CD4-positive, alpha-beta T cell (primary cell): ENCODE measurements around the gene PNPO. TPM values are rescaled to one million over a fixed set of nuclear protein-coding genes. Genes with fewer than 3 reads are reported as not detected.
"Not testable (repeated sequence)": the region's sequence is repeated elsewhere in the genome, so short reads cannot be mapped to it uniquely, and the experiment has no call there.

Experiments
- ATAC-seq: fragments of 200-7000 bp; cut with Tn5 transposase; one replicate; pipeline ENCODE4 v1.10.0; 2022; ENCODE audit warnings: mild to moderate bottlenecking; ENCODE audit not compliant: poor library complexity
- CTCF ChIA-PET: fragments of 350-600 bp; sonication (Branson Sonifier 250); formaldehyde crosslinking; loops from one replicate; lab custom pipeline; 2021; ENCODE audit warnings: antibody characterized with exemption, inconsistent platforms; lab: Charles Lee
- POLR2A ChIA-PET: fragments of 350-600 bp; sonication (Branson Sonifier 250); formaldehyde crosslinking; loops from one replicate; lab custom pipeline; 2021; ENCODE audit warnings: antibody characterized with exemption, inconsistent platforms; lab: Charles Lee
- DNase-seq, 14 experiments: peaks; one replicate each; pipeline ENCODE4 v3.0.0-alpha.2; 2013 to 2020; ENCODE audit warnings: mixed read lengths in 2 of 14
- H3K27ac ChIP-seq, 2 donors: one replicate each; pipeline versions ENCODE4 v1.5.1 to v1.7.0; 2013; ENCODE audit warnings: low read length in 2 of 2, low read depth in 1 of 2, mild to moderate bottlenecking in 1 of 2
- H3K27me3 ChIP-seq, 2 experiments: 1 replicate in 1 of 2; 2 replicates in 1 of 2; pipeline versions ENCODE4 v1.6.1 to v1.7.0; 2013; ENCODE audit warnings: low read length in 2 of 2, control low read depth in 1 of 2, mild to moderate bottlenecking in 1 of 2, moderate library complexity in 1 of 2; ENCODE audit not compliant: insufficient read depth in 2 of 2, control insufficient read depth in 1 of 2
- H3K36me3 ChIP-seq: one replicate; pipeline ENCODE4 v1.6.1; 2013; ENCODE audit warnings: low read length, control low read depth; ENCODE audit not compliant: insufficient read depth
- H3K4me1 ChIP-seq: one replicate; pipeline ENCODE4 v1.6.1; 2013; ENCODE audit warnings: low read length, control low read depth; ENCODE audit not compliant: insufficient read depth
- H3K4me3 ChIP-seq: one replicate; pipeline ENCODE4 v1.5.1; 2013; ENCODE audit warnings: mild to moderate bottlenecking, low read length, moderate library complexity
- H3K9me3 ChIP-seq, 2 experiments: 1 replicate in 1 of 2; 2 replicates in 1 of 2; pipeline versions ENCODE4 v1.6.1 to v1.7.0; 2013; ENCODE audit warnings: low read length in 2 of 2, mild to moderate bottlenecking in 2 of 2, control low read depth in 1 of 2, moderate library complexity in 1 of 2; ENCODE audit not compliant: control insufficient read depth in 1 of 2, insufficient read depth in 1 of 2
- H3K27ac Mint-ChIP-seq: one replicate; pipeline ENCODE4 v1.8.0; 2020; ENCODE audit warnings: mixed read lengths
- H3K27me3 Mint-ChIP-seq: one replicate; pipeline ENCODE4 v1.8.0; 2021; ENCODE audit warnings: mixed read lengths
- H3K36me3 Mint-ChIP-seq: one replicate; pipeline ENCODE4 v1.8.0; 2021; ENCODE audit warnings: low read depth, mixed read lengths
- H3K4me1 Mint-ChIP-seq: one replicate; pipeline ENCODE4 v1.8.0; 2021; ENCODE audit warnings: low read depth, mixed read lengths
- H3K4me3 Mint-ChIP-seq: one replicate; pipeline ENCODE4 v1.8.0; 2020; ENCODE audit warnings: mild to moderate bottlenecking, mixed read lengths
- H3K9me3 Mint-ChIP-seq: one replicate; pipeline ENCODE4 v1.8.0; 2020; ENCODE audit warnings: mixed read lengths
- intact Hi-C, 2 experiments: fragments of 100-400 bp; cut with DNase I in 1 of 2; cut with micrococcal nuclease in 1 of 2; formaldehyde crosslinking; loops; one replicate each; pipeline versions ENCODE4 v1.15.1 to v1.9.0; 2023 to 2025; cut with DNase I, micrococcal nuclease
- total RNA-seq, 174 experiments: library from RNA in 2 of 174; stranded (reverse) in 2 of 174; gene quantifications; one replicate each; pipeline ENCODE4 v1.2.3 and lab custom pipeline; 2021 to 2026
- TF ChIP-seq, protein P1 (sequence below): fragments of 200-600 bp; IDR thresholded peaks from one replicate; pipeline ENCODE4 v1.8.0; 2022; ENCODE audit warnings: antibody characterized with exemption, mild to moderate bottlenecking

The PNPO gene
- total RNA-seq, 2 experiments from 2014 or later = 2.2 to 2.4 TPM

DNA sequence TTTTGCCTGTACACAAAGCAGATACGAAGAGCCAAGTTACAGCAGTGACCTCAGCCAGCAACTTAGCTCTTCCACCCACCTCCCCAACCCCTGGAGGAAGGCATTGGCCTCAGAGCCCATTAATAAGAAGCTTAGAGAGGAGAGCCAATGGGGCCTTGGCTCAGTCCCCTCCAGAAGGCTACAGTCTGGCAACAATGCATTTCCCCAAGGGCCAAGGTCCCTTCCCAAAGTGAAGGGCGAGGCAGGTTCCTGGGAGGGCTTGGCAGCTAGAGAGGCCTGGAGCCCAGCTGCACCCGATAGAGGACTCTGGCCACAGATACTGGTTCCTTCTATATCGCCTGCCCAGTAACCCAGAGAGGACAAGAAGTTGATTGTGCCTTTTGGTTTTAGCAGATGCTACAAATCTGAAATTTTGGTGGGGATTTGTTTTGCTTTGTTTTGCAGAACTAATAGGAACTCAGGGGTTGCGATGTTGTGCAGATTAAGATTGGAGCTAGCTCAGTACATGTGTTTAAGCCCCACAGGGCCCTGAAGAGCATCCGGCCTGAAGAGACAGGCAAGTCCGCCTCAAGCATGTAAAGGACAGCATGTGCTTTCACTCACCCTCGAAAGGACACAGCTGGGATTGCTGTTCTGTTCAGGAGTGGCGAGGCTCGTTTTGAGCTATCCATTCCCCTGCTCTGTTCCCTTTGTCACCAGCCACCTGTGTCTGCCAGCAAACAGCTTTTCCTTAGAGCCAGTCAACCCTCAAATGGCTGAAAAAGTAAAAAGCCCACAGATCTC, 12.0 kb upstream of the PNPO start:
- ATAC-seq (no peak), DNase-seq (no peak)
- TF ChIP-seq, protein P1, sequence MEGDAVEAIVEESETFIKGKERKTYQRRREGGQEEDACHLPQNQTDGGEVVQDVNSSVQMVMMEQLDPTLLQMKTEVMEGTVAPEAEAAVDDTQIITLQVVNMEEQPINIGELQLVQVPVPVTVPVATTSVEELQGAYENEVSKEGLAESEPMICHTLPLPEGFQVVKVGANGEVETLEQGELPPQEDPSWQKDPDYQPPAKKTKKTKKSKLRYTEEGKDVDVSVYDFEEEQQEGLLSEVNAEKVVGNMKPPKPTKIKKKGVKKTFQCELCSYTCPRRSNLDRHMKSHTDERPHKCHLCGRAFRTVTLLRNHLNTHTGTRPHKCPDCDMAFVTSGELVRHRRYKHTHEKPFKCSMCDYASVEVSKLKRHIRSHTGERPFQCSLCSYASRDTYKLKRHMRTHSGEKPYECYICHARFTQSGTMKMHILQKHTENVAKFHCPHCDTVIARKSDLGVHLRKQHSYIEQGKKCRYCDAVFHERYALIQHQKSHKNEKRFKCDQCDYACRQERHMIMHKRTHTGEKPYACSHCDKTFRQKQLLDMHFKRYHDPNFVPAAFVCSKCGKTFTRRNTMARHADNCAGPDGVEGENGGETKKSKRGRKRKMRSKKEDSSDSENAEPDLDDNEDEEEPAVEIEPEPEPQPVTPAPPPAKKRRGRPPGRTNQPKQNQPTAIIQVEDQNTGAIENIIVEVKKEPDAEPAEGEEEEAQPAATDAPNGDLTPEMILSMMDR = no peak
- intact Hi-C loops = no loop called here
- Mint-ChIP-seq H3K27ac (no peak overlapping the region), H3K4me3 (no peak overlapping the region), H3K36me3 (peaks cover 50% of the 10 kb centered on the region), H3K27me3 (no peaks in the 10 kb centered on the region), H3K4me1 (no peaks in the 10 kb centered on the region), H3K9me3 (no peaks in the 10 kb centered on the region)
- Histone ChIP-seq H3K4me3 (no peak overlapping the region), H3K27me3 (no peaks in the 10 kb centered on the region), H3K9me3 (no peaks in the 10 kb centered on the region), H3K4me1 (no peaks in the 10 kb centered on the region), H3K27ac (no peak overlapping the region), H3K36me3 (peaks cover 58% of the 10 kb centered on the region)
- CTCF ChIA-PET = no interaction called here
- POLR2A ChIA-PET = interaction anchor here (0.9 kb wide), 1 partner anchor 34 kb away, joined by 3 read pairs; no protein-coding TSS in a partner anchor

DNA sequence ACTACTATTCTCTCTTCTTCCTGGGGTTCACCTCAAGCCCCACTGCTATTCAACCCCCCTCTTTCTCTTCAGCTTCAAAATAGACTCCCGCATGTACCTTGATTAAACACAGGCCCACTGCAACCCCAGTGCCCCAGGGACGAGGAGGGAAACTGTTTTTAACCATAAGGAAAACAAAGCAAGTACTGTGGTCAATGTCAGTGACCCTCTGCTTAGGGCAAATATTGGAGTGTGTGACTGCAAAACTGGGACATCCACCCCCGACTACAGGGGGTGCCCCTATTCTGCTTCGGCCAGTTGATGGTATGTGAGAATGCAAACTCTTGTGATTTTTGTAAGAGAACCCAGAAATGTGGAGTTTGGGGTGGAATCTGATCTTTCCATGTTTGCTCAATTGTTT, 9.5 kb upstream of the PNPO start:
- intact Hi-C loops = no loop called here
- peaks cover 34% of the 10 kb centered on the region for H3K36me3 ChIP-seq
- H3K9me3 ChIP-seq = no peaks in the 10 kb centered on the region
- H3K4me1 ChIP-seq = no peaks in the 10 kb centered on the region
- no peaks in the 10 kb centered on the region for H3K9me3 Mint-ChIP-seq
- DNase-seq (no peak), ATAC-seq (no peak)
- H3K27me3 Mint-ChIP-seq = no peaks in the 10 kb centered on the region
- no peak overlapping the region for H3K27ac ChIP-seq
- TF ChIP-seq, protein P1 = no peak
- H3K27me3 ChIP-seq = no peaks in the 10 kb centered on the region
- ChIA-PET POLR2A (no interaction called here), CTCF (no interaction called here)
- H3K4me1 Mint-ChIP-seq = no peaks in the 10 kb centered on the region
- H3K4me3 ChIP-seq = no peak overlapping the region
- peaks cover 30% of the 10 kb centered on the region for H3K36me3 Mint-ChIP-seq
- peak overlapping the region; percentile 15 for H3K27ac Mint-ChIP-seq
- H3K4me3 Mint-ChIP-seq = no peak overlapping the region

DNA sequence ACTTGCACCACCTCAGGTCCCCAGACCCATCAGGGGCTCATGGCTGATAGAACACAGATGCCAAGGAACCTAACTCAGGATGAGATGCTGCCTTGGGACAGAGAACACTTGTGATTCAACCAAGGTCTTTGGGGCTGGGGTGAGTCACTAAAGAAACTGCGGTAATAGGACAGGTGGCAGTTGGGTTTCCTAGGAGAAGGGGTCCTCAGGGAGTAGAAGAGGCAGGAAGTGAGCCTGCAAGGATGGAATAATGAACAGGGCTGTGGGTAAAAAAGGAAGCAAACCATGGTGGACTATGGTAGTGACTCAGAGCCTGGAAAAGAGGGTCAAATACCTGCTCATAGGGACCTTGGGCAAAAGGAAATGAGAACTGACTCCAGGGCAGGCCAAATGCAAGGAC, 6.5 kb upstream of the PNPO start:
- Histone ChIP-seq H3K4me3 (no peak overlapping the region), H3K36me3 (peaks cover 11% of the 10 kb centered on the region), H3K27ac (no peak overlapping the region), H3K4me1 (no peaks in the 10 kb centered on the region), H3K27me3 (no peaks in the 10 kb centered on the region), H3K9me3 (no peaks in the 10 kb centered on the region)
- DNase-seq (no peak), ATAC-seq (no peak)
- TF ChIP-seq, protein P1 = no peak
- H3K4me3 Mint-ChIP-seq = no peak overlapping the region
- H3K27me3 Mint-ChIP-seq = no peaks in the 10 kb centered on the region
- no peak overlapping the region for H3K27ac Mint-ChIP-seq
- POLR2A ChIA-PET = interaction anchor here (2.2 kb wide), 1 partner anchor 39 kb away, joined by 7 read pairs; the partner anchor contains the start of gene SP2
- intact Hi-C loops = no loop called here
- CTCF ChIA-PET = interaction anchor here (0.9 kb wide), 1 partner anchor 16 kb away, joined by 3 read pairs; no protein-coding TSS in a partner anchor
- H3K36me3 Mint-ChIP-seq = peaks cover 10% of the 10 kb centered on the region
- H3K4me1 Mint-ChIP-seq = no peaks in the 10 kb centered on the region
- no peaks in the 10 kb centered on the region for H3K9me3 Mint-ChIP-seq

DNA sequence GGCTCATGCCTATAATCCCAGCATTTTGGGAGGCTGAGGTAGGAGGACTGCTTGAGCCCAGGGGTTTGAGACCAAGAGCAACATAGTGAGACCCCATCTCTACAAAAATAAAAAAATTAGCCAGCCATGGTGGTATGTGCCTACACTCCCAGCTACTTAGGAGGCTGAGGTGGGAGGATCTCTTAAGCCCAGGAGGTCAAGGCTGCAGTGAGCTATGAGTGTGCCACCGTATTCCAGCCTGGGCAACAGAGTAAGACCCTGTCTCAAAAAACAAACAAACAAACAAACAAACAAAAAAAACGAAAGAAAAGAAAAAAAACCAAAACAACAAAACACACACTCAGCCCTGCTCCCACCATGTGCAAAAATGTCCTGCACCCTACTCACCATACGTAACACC, 5.9 kb upstream of the PNPO start:
- H3K4me1 Mint-ChIP-seq, H3K27ac ChIP-seq, H3K4me3 ChIP-seq, H3K27ac Mint-ChIP-seq, H3K36me3 ChIP-seq, H3K27me3 ChIP-seq, H3K4me1 ChIP-seq, intact Hi-C loops, H3K9me3 Mint-ChIP-seq, ATAC-seq, H3K27me3 Mint-ChIP-seq, DNase-seq, H3K4me3 Mint-ChIP-seq, H3K9me3 ChIP-seq: not testable (repeated sequence)
- peaks cover 10% of the 10 kb centered on the region for H3K36me3 Mint-ChIP-seq
- CTCF ChIA-PET = interaction anchor here (0.9 to 1.4 kb wide), 2 partner anchors 15 to 35 kb away, joined by 3 to 4 read pairs; partner anchors contain the start of gene CDK5RAP3
- POLR2A ChIA-PET = interaction anchor here (2.2 kb wide), 1 partner anchor 40 kb away, joined by 7 read pairs; the partner anchor contains the start of gene SP2
